ENCODE results near the gene KLHL9.

Gene KLHL9

DNA sequence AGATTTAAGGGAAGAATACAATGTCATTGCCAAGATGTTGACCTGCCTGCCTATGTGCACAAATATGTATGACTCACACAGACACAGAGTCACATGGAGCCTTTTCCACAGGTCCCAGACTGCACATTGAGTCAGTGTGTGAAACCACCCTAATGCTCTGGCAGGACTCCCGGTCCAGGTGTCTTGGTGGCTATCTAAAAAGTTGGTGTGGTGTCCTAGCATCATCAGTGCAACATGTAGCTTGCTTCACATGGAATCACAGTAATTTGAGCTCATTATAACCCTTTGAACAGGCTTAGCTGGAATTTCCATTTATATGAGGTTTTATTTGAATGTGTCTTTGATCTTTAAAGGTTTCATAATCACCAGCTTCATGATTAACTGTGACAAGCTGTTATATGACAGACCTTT lies 40.8 kb downstream of the KLHL9 start:
- no peak overlapping the region for H3K27ac ChIP-seq
- TF ChIP-seq CTCF (IDR thresholded peaks at IDR 0.05) (no peak), ZFX (IDR thresholded peaks at IDR 0.05; ENCODE audit: borderline replicate concordance) (no peak)

GRCh38 chr9:21289848-21290247 lies 45.4 kb downstream of the KLHL9 start:
- no peak for TF ChIP-seq ZFX (IDR thresholded peaks at IDR 0.05; ENCODE audit: borderline replicate concordance)
- TF ChIP-seq CTCF (IDR thresholded peaks at IDR 0.05): no peak

GRCh38 chr9:21287280-21287679 lies 47.9 kb downstream of the KLHL9 start:
- TF ChIP-seq CTCF (IDR thresholded peaks at IDR 0.05) (no peak), ZFX (IDR thresholded peaks at IDR 0.05; ENCODE audit: borderline replicate concordance) (no peak)
- H3K27ac ChIP-seq: no peak overlapping the region

More at GRCh38 chr9:21289848-21290247, 45.4 kb downstream of the KLHL9 start:
- H3K27ac ChIP-seq: no peak overlapping the region

DNA sequence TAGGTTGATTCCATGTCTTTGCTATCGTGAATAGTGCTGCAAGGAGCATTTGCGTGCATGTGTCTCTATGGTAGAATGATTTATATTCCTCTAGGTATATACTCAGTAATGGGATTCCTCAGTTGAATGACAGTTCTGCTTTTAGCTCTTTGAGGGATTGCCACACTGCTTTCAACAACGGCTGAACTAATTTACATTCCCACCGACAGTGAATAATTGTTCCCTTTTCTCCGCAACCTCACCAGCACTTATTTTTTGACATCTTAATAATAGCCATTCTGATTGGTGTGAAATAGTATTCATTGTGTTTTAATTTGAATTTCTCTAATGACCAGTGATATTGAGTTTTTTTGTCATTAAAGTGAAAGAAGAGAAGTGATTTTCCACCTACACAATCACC lies 48.5 kb downstream of the KLHL9 start:
- no peak overlapping the region for H3K27ac ChIP-seq
- TF ChIP-seq CTCF (IDR thresholded peaks at IDR 0.05) (no peak), ZFX (IDR thresholded peaks at IDR 0.05; ENCODE audit: borderline replicate concordance) (no peak)

DNA sequence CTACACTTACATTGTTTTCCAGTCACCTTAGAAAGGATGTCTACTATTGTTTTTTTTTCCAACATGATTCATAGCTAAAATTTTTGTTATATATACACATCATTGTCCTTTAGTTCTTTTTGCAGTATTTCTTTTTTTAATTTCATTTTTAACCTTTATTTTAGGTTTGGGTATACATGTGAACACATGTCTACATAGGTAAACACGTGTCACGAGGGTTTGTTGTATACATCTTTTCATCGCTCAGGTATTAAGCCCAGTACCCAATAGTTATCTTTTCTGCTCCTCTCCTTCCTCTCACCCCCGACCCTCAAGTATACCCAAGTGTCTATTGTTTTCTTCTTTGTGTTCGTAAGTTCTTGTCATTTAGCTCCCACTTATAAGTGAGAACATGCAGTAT lies 49.1 kb downstream of the KLHL9 start:
- TF ChIP-seq ZFX (IDR thresholded peaks at IDR 0.05; ENCODE audit: borderline replicate concordance) (no peak), CTCF (IDR thresholded peaks at IDR 0.05) (no peak)
- no peak overlapping the region for H3K27ac ChIP-seq

DNA sequence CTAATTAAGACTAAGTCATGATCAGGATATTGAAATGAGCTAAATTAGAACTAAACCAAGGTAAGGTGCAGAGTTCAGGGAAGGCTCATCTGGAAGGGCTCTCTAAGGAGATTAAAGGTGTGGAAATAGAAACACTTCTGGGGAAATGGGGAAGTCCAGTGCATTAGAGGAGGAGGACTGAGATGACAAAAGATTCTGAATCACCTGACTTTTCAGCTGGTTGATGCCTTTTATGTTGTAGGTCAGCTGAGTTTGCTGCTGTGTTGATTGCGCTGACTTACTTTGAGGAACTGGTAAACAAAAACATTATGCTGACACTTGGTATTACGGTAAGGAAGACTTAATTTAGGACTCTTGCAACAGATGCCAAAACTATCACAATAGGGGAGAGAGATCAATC lies 53.9 kb downstream of the KLHL9 start:
- TF ChIP-seq CTCF (IDR thresholded peaks at IDR 0.05) (no peak), ZFX (IDR thresholded peaks at IDR 0.05; ENCODE audit: borderline replicate concordance) (no peak)
- no peak overlapping the region for H3K27ac ChIP-seq
